NCI-H1092 treated with DMSO at 0.1 percent for 48 hours (cell line): ENCODE measurements around the gene ERFL.
"Not testable (repeated sequence)": the region's sequence is repeated elsewhere in the genome, so short reads cannot be mapped to it uniquely, and the experiment has no call there.

Experiments used
- DNase-seq: peaks from one replicate; lab custom pipeline; 2025; lab: John Stamatoyannopoulos, UW

Gene ERFL

DNA sequence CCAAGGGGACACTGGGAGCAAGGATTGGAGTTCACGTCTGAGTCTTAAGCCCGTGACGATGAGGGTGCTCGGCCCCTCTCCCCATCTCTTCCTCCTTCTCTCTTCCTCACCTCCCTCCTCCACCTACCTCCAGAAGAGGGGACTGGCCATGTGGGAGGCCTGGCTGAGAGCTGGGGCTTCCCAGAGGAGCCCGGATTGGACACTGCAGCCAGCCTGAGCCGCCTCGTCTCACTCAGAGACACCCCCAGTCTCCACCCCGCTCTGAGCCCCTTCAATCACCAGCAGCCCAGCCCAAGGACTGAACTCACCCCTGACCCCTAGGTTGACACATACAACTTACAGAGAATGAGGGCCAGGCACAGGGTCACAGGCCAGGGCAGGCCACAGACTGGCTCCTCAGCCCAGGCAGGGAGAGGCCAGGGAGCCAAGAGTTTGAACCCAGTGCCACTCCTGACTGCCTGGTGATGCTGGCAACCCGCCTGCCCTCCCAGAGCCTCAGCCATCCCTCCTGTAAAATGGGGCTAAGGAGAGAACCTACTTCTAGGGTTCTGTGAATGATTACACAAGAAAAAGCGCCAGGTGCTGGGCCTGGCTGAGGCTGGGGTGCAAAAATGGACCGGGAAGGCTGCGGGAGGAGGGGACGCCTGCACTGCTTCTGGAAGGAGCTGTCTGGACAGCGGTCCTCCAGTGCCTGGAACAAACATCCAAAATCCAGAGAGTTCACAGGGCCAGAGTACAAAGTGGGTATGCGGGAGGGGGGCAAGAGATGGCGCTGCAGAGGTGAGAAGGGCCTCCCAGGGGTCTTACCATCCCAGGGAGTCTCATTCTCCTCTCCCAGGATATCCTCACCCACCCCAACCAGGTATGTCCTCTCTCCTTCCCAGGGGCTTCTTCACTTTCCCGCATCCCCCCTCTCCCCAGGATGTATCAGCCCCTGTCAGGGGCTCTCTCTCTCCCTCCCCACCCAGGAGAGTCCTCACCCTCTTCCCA is 50.0 kb downstream of the ERFL start:
- DNase-seq = no peak

DNA sequence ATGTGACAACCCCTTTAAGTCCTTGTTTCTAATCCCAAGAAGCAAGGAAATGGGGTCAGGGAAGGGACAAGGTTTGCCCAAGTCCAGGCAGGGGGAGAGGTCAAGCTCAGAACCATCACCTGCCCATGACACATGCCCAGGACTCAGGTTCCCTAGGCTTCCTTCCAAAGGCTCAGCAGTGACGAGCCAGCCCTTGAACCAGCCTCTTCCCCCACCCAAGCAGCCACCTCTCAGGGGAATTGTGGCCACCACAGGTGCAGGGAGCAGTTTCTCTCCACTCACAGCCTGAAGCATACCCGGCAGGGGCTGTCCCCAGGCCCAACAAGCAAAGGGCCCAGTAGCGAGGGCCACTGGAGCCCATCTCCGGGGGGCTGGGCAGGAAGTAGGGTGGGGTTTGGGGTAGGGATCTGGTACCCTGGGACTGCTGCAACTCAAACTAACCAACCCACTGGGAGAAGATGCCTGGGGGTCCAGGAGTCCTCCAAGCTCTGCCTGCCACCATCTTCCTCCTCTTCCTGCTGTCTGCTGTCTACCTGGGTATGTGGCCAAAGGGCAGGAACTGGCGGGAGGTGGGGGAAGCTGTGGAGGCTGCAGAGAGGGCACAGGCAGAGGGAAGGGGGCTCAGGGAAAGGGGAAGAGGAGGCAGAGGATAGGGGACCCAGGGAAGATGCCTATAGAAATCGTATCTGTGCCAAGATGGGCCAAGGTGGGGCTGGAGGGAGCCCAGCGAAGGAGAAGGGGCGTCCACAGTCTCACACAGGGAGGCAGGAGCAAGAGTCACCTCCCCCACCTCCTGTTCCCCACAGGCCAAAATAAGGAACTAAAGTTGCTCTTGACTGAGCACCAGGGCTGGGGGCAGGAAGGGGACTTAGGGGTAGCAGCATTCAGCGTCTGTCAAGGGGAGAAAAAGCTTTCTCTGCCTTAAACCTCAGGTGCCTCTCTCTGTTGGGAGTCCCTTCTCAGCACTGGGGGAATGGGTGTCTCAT is 51.1 kb downstream of the ERFL start, which contains the start of gene CD79A:
Gene CD79A (plus strand): TSS at position 433 of the 986 bp plus-strand sequence. CDS start 26 bp downstream, at position 459.
- DNase-seq = no peak

DNA sequence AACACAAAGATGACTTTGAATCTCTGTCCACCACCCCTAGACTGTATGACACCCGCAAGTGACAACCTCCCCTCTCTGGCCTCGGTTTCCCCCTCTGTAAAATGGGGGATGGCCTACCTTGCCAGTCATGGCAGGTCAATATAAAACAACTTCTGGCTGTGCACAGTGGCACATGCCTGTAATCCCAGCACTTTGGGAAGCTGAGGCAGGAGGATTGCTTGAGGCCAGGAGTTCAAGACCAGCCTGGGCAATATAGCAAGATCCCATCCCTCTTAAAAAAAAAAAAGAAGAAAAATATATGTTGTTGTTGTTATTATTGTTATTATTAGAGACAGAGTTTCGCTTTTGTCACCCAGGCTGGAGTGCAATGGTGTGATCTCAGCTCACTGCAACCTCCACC is 52.3 kb downstream of the ERFL start:
- DNase-seq = not testable (repeated sequence)

DNA sequence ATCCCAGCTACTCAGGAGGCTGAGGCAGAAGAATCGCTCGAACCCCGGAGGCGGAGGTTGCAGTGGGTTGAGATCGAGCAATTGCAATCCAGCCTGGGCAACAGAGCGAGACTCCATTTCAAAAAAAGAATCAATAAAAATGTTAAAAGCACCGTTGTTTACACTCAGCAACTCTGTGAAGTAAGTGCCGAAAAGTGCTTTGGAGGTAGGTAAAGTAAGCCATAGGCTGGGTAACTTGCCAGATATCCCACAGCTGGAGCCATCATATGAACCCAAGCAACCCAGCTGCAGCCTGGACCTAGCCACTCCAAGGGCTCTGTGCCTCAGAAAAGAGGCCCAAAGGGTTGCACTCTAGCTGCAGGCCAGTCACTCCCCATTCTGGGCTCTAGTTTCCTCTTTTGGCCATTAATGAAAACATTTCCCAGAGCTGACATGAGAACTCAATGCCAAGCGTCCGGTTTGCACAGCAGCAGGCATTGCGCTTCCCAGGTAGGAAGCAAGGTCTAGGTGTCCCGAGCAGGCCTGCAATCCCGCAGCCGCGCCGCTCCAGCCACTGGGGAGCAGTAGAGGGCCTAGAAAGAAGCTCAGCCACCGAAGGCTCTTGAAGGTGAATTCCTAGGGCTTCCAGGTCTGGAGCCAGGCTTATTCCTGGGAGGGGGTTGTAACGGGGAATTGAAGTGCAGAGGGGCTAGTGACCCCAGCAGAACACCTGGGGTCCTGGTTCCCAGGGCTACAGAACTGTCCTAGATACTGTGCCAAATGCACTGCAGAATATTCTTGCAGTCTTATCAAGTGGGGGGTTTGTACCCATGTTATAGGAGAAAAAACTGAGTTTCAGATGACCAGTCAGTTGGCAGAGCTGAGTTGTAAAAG is 55.2 kb downstream of the ERFL start:
- peak; percentile 6 for DNase-seq

DNA sequence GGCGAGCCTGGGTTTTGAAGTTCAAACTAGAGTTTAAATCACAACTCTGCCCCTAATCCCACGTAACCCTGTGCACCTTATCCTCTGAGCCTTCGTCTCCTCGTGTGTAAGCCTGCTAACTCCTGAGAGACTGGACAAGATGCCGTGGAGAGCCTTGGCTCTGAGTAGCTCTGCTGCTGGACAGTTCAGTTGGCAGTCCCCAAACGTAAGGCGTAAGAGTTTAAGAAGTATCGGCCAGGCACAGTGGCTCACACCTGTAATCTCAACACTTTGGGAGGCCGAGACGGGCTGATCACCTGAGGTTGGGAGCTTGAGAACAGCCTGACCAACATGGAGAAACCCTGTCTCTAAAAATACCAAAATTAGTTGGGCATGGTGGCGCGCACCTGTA is 55.9 kb downstream of the ERFL start:
- DNase-seq = no peak

GRCh38 chr19:41871573-41872383 is 56.5 kb downstream of the ERFL start:
- DNase-seq = no peak

- DNase-seq = no peak
Observed at GRCh38 chr19:41870401-41870873, 57.8 kb downstream of the ERFL start.

GRCh38 chr19:41869374-41869955 is 58.8 kb downstream of the ERFL start:
- DNase-seq = peak; percentile 30

DNA sequence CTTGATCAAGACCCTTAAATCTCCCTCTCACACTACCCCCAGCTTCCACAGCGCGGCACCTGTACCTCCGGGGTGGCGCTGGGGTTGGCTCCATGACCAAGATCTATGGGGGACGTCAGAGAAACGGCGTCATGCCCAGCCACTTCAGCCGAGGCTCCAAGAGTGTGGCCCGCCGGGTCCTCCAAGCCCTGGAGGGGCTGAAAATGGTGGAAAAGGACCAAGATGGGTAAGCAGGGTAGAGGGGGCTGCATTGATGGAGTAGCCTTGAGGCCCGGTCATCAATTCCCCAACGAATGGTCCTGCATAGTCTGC is 59.3 kb downstream of the ERFL start:
- no peak for DNase-seq

- DNase-seq = no peak
Observed at GRCh38 chr19:41868120-41868988, 59.9 kb downstream of the ERFL start.

DNA sequence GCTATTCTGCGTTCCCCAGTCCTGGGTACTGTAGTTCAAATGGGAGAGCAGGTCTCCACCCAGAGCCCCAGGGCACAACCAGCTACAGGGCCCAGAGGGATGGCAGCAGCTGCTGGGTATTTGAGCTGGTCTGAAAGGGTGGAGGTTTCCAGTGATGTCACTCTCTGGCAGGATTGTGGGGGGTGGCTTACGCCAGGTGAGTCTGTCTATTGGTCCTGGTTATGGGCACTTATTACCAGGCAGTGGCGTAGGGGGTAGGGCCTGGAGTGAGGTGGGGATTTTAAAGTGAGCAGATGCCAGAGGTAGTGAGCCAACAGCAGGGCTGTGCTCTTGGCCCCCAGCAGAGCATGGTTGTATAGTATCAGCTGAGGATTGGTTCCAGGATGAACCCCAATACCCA is 62.0 kb downstream of the ERFL start:
- DNase-seq = no peak

DNA sequence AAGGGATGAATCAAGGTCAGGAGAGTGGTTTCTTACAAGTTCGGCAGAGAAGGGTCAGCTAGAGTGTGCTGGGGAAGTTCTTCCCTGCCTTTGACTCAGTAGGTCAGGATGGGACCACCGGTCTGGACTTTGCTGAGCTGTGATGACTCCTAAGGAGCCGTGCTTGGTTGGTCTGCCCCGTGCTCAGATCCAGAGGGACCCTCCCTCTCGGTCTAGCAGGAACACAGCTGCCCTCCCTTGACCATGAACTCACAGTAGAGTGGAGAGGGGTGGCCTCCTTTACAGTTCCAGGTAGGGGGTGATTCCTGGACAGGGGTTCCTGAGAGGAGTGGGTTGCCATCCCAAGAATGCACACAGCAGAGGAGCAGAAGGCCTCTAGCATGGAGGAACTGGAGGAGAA is 63.9 kb downstream of the ERFL start:
- DNase-seq = no peak

DNA sequence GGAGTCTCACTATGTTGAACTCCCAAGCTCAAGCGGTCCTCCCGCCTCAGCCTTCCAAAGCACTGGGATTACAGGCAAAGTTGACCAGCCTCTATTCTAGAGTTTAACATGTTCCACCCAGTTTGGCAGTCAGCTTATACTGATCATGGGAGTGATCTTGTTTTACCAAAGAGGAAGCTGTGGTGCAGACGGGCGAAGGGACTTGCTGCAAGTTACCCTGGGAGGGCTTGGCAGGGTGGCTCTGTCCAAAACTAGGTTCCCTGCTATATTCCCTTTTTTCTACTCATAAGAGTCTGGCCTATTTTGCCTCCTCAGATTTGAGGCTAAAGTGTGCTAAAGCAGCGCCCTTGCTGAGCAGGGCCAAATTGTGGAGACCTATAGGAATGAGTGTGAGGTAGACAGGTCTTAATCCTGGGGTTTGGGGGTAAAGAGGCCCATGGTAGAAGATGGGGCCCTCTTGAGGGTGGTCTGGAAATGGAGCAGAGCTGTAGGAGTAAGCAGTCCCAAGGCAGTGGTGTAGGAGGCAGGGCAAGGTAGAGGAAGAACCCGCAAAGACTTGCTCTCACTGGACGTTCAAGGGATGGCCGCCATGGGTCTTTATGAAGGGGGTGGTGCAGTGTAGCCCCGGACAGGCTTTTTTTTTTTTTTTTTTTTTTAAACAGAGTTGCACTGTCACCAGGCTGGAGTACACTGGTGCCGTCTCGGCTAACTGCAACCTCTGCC is 64.9 kb downstream of the ERFL start:
- DNase-seq = no peak

DNA sequence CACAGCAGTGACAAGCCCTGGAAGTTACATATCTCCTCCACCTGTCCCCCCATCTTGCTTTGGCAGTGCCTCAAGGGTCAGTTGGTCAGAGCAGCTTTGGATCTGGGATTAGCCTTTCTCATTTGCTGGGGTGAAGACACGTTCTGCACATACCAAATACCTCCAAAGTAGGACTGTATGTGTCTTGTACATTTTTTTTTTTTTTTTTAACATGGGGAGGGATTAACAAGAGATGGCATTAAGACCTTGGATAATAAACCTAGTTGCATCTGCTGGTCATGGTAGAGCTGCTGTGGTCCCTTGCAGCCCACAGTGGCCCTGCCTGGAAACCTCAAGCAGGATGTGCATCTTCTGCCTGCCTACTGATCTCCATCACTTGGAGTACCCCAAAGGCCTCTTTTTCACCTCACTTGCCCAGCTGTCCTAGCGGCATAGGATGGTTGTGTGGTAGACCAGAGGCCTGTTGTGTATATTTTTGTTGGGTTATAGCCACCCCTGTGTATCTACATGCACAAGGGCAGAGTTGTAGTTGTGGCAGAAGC is 65.7 kb downstream of the ERFL start:
- no peak for DNase-seq

DNA sequence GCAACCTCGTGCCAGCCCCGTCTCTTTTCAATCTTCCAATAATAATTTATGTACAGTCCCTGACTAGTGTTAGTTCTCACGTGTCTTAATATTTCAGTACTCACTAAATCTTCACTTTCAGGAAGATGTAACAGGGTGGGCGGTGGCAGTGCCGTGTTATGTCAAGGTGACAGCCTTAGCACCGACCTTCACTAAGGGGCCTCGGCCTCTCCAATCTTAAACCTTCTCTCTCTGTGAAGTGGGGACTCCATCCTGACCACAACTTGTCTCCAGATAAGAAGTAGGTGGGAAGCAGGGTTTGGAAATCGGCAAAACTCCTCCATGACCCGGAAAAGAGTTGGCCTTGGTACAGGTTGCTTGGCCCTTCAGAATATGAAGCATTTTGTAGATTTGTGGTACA is 66.4 kb downstream of the ERFL start:
- DNase-seq = no peak

DNA sequence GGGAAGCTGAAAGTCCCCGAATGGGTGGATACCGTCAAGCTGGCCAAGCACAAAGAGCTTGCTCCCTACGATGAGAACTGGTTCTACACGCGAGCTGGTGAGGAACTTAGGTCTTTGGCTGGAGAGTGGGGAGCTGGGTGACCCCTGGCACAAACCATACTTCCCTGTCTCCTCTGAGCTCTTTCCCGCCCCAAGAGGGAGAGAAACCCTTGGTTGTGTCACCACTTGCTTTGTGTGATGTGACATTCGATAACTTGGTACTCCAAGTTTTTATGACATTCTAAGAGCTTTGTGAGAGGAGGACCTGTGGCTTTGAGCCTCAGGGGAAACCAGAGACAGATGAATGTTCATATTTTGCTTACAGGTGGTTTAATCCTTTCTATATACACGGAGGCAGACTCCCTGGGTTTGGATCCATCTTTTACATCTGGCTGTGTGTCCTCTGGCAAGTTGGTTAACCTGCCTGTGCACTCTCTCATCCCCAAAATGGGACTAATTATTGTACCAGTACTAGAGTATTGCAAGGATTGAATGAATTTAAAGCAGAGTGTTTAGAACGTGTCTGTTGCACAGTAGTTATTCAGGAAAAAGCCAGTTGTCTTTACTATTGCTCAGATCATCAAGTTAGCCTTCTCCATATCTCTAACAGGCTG is 67.0 kb downstream of the ERFL start:
- DNase-seq = no peak

- no peak for DNase-seq
Observed at GRCh38 chr19:41860419-41861115, 67.7 kb downstream of the ERFL start.
